K562 (cell line): ENCODE measurements around the gene AADAC. TPM values are rescaled to one million over a fixed set of nuclear protein-coding genes. Genes with fewer than 3 reads are reported as not detected.

ENCODE experiments used
- polyA plus RNA-seq, 8 experiments: library from polyadenylated mRNA; depleted of rRNA in 4 of 8; stranded (reverse) in 5 of 8; unstranded in 3 of 8; fragments of >200 nt; fragmentation: Nextera tagmentation in 2 of 8; fragmentation: Illumina TruSeq in 1 of 8; extraction: Ambion mirVana in 2 of 8; extraction: Trizol in 1 of 8; gene quantifications; 2 replicates each; pipeline versions ENCODE4 v1.2.1 to v1.2.3, GENCODE V29; 2011 to 2014; ENCODE audit warnings: inconsistent platforms in 1 of 8, missing spikeins in 1 of 8
- total RNA-seq, 7 experiments: library from RNA; depleted of rRNA in 6 of 7; stranded (reverse); fragments of >200 nt in 6 of 7; fragmentation: Illumina TruSeq in 2 of 7; extraction: Trizol in 2 of 7; gene quantifications; 2 replicates each; pipeline versions ENCODE4 v1.2.1 to v1.2.3, GENCODE V29; 2011 to 2021; ENCODE audit warnings: low replicate concordance in 1 of 7

Gene AADAC
- total and polyA plus RNA-seq, 9 of the 15 experiments (the other 6 are each of a cell fraction or from before 2014, with no cell fraction given): 0.47 TPM; not detected in 8

Other genes starting within 250 kb of the AADAC start
- gene AADACL2, start 80.2 kb upstream of the AADAC start, total RNA-seq (2014; rRNA removed): not detected in 2 replicates
- not detected in 2 replicates for gene AADACL2, start 80.2 kb upstream of the AADAC start, total RNA-seq (2014; rRNA removed; fragmentation: Illumina TruSeq; extraction: Trizol)
- not detected in 2 replicates for gene AADACL2, start 80.2 kb upstream of the AADAC start, total RNA-seq (2015; rRNA removed; fragmentation: Illumina TruSeq; extraction: Trizol)
- gene AADACL2, start 80.2 kb upstream of the AADAC start, total RNA-seq (2021): not detected in 2 replicates
- not detected in 2 replicates for gene AADACL2, start 80.2 kb upstream of the AADAC start, polyA plus RNA-seq (2011; rRNA removed)
- not detected in 2 replicates for gene AADACL2, start 80.2 kb upstream of the AADAC start, polyA plus RNA-seq (2014; fragmentation: Illumina TruSeq; extraction: Trizol)
- not detected for gene AADACL2, start 80.2 kb upstream of the AADAC start, polyA plus RNA-seq (2014; fragmentation: Nextera tagmentation; extraction: Ambion mirVana)
- not detected in 2 replicates for gene AADACL2, start 80.2 kb upstream of the AADAC start, polyA plus RNA-seq (2014; rRNA removed)
- gene SUCNR1, start 59.5 kb downstream of the AADAC start, total RNA-seq (2014; rRNA removed): 0.08 and 0.14 TPM in 2 replicates
- 0.13 and 0.15 TPM in 2 replicates for gene SUCNR1, start 59.5 kb downstream of the AADAC start, total RNA-seq (2014; rRNA removed; fragmentation: Illumina TruSeq; extraction: Trizol)
- 0.54 and 0.57 TPM in 2 replicates for gene SUCNR1, start 59.5 kb downstream of the AADAC start, total RNA-seq (2015; rRNA removed; fragmentation: Illumina TruSeq; extraction: Trizol)
- gene SUCNR1, start 59.5 kb downstream of the AADAC start, total RNA-seq (2021): 0.09 and 0.24 TPM in 2 replicates
- gene SUCNR1, start 59.5 kb downstream of the AADAC start, polyA plus RNA-seq (2011; rRNA removed): 0.04 and 0.07 TPM in 2 replicates
- gene SUCNR1, start 59.5 kb downstream of the AADAC start, polyA plus RNA-seq (2014; fragmentation: Illumina TruSeq; extraction: Trizol): 0.11 and 0.13 TPM in 2 replicates
- gene SUCNR1, start 59.5 kb downstream of the AADAC start, polyA plus RNA-seq (2014; fragmentation: Nextera tagmentation; extraction: Ambion mirVana): under 1 TPM; 0.08 to 0.10 TPM
- 0.08 and 0.12 TPM in 2 replicates for gene SUCNR1, start 59.5 kb downstream of the AADAC start, polyA plus RNA-seq (2014; rRNA removed)